Brain microvascular endothelial cell (primary cell): ENCODE measurements around the gene DLK2.
A peak's percentile ranks its signal among the peaks of the same experiment; 100 is the strongest.

Experiments
- DNase-seq: peaks from one replicate; pipeline ENCODE4 v3.0.0-alpha.2; 2020
- H3K27ac ChIP-seq: fragments of 250-450 bp; sonication (Bioruptor Pico); 2 replicates; pipeline ENCODE4 v1.5.1; 2020; ENCODE audit warnings: mild to moderate bottlenecking, moderate library complexity
- H3K27me3 ChIP-seq: fragments of 250-450 bp; sonication (Bioruptor Pico); replicated peaks from 2 replicates; pipeline ENCODE4 v1.5.1; 2020; ENCODE audit warnings: mild to moderate bottlenecking
- H3K36me3 ChIP-seq: fragments of 250-450 bp; sonication (Bioruptor Pico); replicated peaks from 2 replicates; pipeline ENCODE4 v1.5.1; 2020; ENCODE audit warnings: mild to moderate bottlenecking
- H3K4me3 ChIP-seq: 2 replicates; pipeline ENCODE4 v1.5.1; 2011; ENCODE audit warnings: low read depth, mild to moderate bottlenecking, control low read depth, low read length, moderate library complexity
- CTCF ChIP-seq: IDR thresholded peaks from 2 replicates; pipeline ENCODE4 v1.5.1; 2011; ENCODE audit warnings: low read depth, mild to moderate bottlenecking, moderate library complexity, low read length, control low read depth, inconsistent platforms; ENCODE audit errors: missing control alignments
- in situ Hi-C: cut with HindIII; loops from 2 replicates; pipeline ENCODE4 v1.10.0; 2017; ENCODE audit warnings: low sequenced_read_pairs, low pct_ligation_motif_present

Gene DLK2

GRCh38 chr6:43437700-43438099 lies 17.6 kb downstream of the DLK2 start:
- H3K4me3 ChIP-seq: no peak overlapping the region
- TF ChIP-seq CTCF: no peak
- no peak overlapping the region for H3K27ac ChIP-seq
- H3K27me3 ChIP-seq: no peaks in the 10 kb centered on the region
- in situ Hi-C loops: no loop called here
- DNase-seq: no peak
- peaks cover 32% of the 10 kb centered on the region for H3K36me3 ChIP-seq

- H3K36me3 ChIP-seq: peaks cover 34% of the 10 kb centered on the region
- H3K4me3 ChIP-seq: no peak overlapping the region
- H3K27me3 ChIP-seq: no peaks in the 10 kb centered on the region
- peak overlapping the region; percentile 25 for H3K27ac ChIP-seq
- TF ChIP-seq CTCF: no peak
- in situ Hi-C loops: no loop called here
- peak; percentile 61 for DNase-seq
Observed at GRCh38 chr6:43436577-43437282, 18.6 kb downstream of the DLK2 start.

GRCh38 chr6:43435682-43436437 lies 19.5 kb downstream of the DLK2 start:
- TF ChIP-seq CTCF: no peak
- Histone ChIP-seq H3K27ac (no peak overlapping the region), H3K27me3 (no peaks in the 10 kb centered on the region), H3K4me3 (no peak overlapping the region), H3K36me3 (peaks cover 32% of the 10 kb centered on the region)
- in situ Hi-C loops: no loop called here
- no peak for DNase-seq

- Histone ChIP-seq H3K27ac (no peak overlapping the region), H3K36me3 (peaks cover 26% of the 10 kb centered on the region), H3K4me3 (no peak overlapping the region), H3K27me3 (no peaks in the 10 kb centered on the region)
- in situ Hi-C loops: no loop called here
- DNase-seq: no peak
- no peak for TF ChIP-seq CTCF
Observed at GRCh38 chr6:43434943-43435342, 20.4 kb downstream of the DLK2 start.

- in situ Hi-C loops: no loop called here
Observed at GRCh38 chr6:43434001-43434840, 21.1 kb downstream of the DLK2 start.

More at GRCh38 chr6:43434001-43434840, 21.1 kb downstream of the DLK2 start:
- H3K27ac ChIP-seq: no peak overlapping the region
- H3K27me3 ChIP-seq: no peaks in the 10 kb centered on the region
- peaks cover 22% of the 10 kb centered on the region for H3K36me3 ChIP-seq
- no peak for TF ChIP-seq CTCF
- H3K4me3 ChIP-seq: no peak overlapping the region
- DNase-seq: no peak
